DOHH2 (cell line): ENCODE results near the gene GALR2.

Experiments
- H3F3A ChIP-seq: fragments of 200-600 bp; sonication (generic), shearing (Covaris generic); 2 replicates; pipeline ENCODE4 v1.6.0; 2016; ENCODE audit warnings: antibody characterized with exemption, mild to moderate bottlenecking; ENCODE audit not compliant: control insufficient read depth, insufficient read depth
- H3K27ac ChIP-seq: fragments of 200-600 bp; sonication (generic); 2 replicates; pipeline ENCODE4 v1.5.1; 2014; ENCODE audit warnings: low read depth, mild to moderate bottlenecking, low read length, moderate library complexity
- H3K27me3 ChIP-seq: fragments of 200-600 bp; sonication (generic); 2 replicates; pipeline ENCODE4 v1.6.1; 2014; ENCODE audit warnings: mild to moderate bottlenecking, low read length, mixed read lengths; ENCODE audit not compliant: control insufficient read depth
- H3K36me3 ChIP-seq: fragments of 200-600 bp; sonication (generic); 2 replicates; pipeline ENCODE4 v1.6.1; 2014; ENCODE audit warnings: mild to moderate bottlenecking, low read length, moderate library complexity, mixed read lengths; ENCODE audit not compliant: control insufficient read depth
- H3K4me1 ChIP-seq: fragments of 200-600 bp; sonication (generic); 2 replicates; pipeline ENCODE4 v1.6.1; 2014; ENCODE audit warnings: mild to moderate bottlenecking, low read length, mixed read lengths; ENCODE audit not compliant: control insufficient read depth
- H3K4me2 ChIP-seq: fragments of 200-600 bp; sonication (generic); 2 replicates; pipeline ENCODE4 v1.6.0; 2014; ENCODE audit warnings: mild to moderate bottlenecking, low read length, moderate library complexity
- H3K4me3 ChIP-seq: fragments of 200-600 bp; sonication (generic); 2 replicates; pipeline ENCODE4 v1.5.1; 2014; ENCODE audit warnings: mild to moderate bottlenecking, low read length, mixed read lengths
- H3K79me2 ChIP-seq: fragments of 200-600 bp; sonication (generic); 2 replicates; pipeline ENCODE4 v1.6.1; 2014; ENCODE audit warnings: mild to moderate bottlenecking, low read length, mixed read lengths; ENCODE audit not compliant: control insufficient read depth
- H3K9me2 ChIP-seq: fragments of 200-600 bp; sonication (generic); replicated peaks from 2 replicates; pipeline ENCODE4 v1.6.1; 2014; ENCODE audit warnings: mild to moderate bottlenecking, low read length, mixed read lengths; ENCODE audit not compliant: control insufficient read depth
- H3K9me3 ChIP-seq: fragments of 200-600 bp; sonication (generic); 2 replicates; pipeline ENCODE4 v1.6.1; 2014; ENCODE audit warnings: antibody characterized with exemption, low read length, mixed read lengths; ENCODE audit not compliant: control insufficient read depth, insufficient read depth
- H4K20me1 ChIP-seq: fragments of 200-600 bp; sonication (generic); 2 replicates; pipeline ENCODE4 v1.6.0; 2014; ENCODE audit warnings: low read depth, mild to moderate bottlenecking, antibody characterized with exemption, low read length, moderate library complexity; ENCODE audit not compliant: control insufficient read depth, insufficient read depth
- CTCF ChIP-seq: fragments of 200-600 bp; sonication (generic); IDR thresholded peaks from one replicate; pipeline ENCODE4 v1.5.1; 2014; ENCODE audit warnings: antibody characterized with exemption, mild to moderate bottlenecking, low read depth, low read length; ENCODE audit not compliant: poor library complexity, severe bottlenecking
- EZH2phosphoT487 ChIP-seq: fragments of 200-600 bp; sonication (generic); IDR thresholded peaks from 2 replicates; pipeline ENCODE4 v1.6.1; 2017; ENCODE audit warnings: borderline replicate concordance, mild to moderate bottlenecking, antibody characterized with exemption, low read length, moderate library complexity, mixed read lengths

The GALR2 gene

DNA sequence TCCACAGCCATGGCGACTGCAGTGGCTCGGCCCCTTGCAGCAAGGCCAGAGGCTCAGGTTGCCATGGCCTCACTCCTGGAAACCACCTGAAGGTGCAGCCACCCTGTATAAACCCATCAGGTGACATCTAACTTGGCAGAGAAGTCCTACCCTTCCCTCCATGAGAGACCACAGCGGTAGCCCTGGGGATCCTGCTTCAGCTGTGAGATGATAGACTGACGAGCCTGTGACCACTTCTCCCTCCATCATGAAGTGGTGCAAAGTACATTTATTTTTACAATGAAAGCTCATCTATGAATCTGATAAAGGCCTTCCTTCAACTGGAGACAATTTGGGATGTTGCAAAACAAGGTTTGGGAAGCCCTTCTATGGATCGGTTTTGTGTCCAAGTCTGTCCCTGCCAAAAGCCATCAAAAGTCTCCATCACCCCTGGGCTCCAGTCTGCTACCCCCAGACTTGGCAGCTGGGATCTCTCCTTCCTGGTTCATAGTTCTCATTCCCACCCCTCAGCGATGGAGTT, 6.2 kb downstream of the GALR2 start:
- Histone ChIP-seq H3F3A (no peaks in the 10 kb centered on the region), H3K4me3 (no peak overlapping the region), H3K9me3 (no peaks in the 10 kb centered on the region), H3K27ac (no peak overlapping the region), H3K4me2 (no peak overlapping the region), H3K4me1 (no peaks in the 10 kb centered on the region), H3K36me3 (peaks cover 21% of the 10 kb centered on the region), H3K9me2 (no peaks in the 10 kb centered on the region), H4K20me1 (no peaks in the 10 kb centered on the region), H3K27me3 (peaks cover 24% of the 10 kb centered on the region), H3K79me2 (no peaks in the 10 kb centered on the region)
- no peak for TF ChIP-seq EZH2phosphoT487
- no peak for TF ChIP-seq CTCF

GRCh38 chr17:76081295-76082210, 7.0 kb downstream of the GALR2 start:
- no peak for TF ChIP-seq CTCF
- TF ChIP-seq EZH2phosphoT487, result no peak
- H4K20me1 ChIP-seq, result no peaks in the 10 kb centered on the region
- H3K9me2 ChIP-seq, result no peaks in the 10 kb centered on the region
- H3K4me3 ChIP-seq, result no peak overlapping the region
- no peaks in the 10 kb centered on the region for H3K79me2 ChIP-seq
- H3K27ac ChIP-seq, result no peak overlapping the region
- no peaks in the 10 kb centered on the region for H3K4me1 ChIP-seq
- no peaks in the 10 kb centered on the region for H3K9me3 ChIP-seq
- H3F3A ChIP-seq, result no peaks in the 10 kb centered on the region
- peaks cover 19% of the 10 kb centered on the region; the same call in 1 of the 2 replicates for H3K27me3 ChIP-seq
- peaks cover 24% of the 10 kb centered on the region for H3K36me3 ChIP-seq
- H3K4me2 ChIP-seq, result no peak overlapping the region

DNA sequence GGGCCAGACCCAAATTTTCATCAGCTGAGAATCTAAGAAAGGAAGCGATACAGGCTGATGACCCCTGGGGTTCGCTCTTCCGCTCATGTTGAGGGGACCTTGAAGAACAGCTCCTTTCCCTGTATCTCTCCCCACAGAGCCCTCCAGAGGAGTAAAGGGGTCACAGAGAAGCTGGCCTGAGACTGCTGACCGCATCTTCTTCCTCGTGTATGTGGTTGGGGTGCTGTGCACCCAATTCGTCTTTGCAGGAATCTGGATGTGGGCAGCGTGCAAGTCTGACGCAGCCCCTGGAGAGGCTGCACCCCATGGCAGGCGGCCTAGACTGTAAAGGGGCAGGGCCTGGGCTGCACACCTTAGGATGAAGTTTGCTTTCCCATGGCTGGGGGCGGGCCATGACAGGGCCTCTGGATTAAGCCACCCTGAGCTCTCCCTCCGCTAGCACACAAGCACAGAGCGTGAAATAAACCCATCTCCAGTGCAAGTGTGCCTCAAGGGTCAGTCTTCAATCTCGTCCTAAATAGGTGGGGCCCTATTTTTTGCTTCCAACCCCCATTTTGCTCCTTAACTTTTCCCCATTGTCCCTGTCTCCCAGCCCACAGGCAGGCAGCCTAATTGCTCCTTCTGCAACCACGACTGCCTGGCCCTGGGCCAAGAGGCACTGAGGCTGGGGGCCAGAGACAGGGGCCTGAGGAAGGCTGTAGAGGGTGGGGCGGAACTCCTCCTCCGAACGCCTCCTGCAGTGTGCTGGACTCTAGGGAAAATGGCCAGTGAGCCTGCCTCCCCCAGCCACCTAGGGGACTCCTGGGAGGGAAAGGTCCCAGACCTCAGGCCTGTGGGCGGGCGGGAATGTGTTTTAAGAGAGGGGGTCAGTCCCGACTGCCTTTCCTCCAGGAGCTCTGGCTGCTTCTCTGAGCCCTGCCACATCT, 8.0 kb downstream of the GALR2 start:
- H3K4me3 ChIP-seq, result no peak overlapping the region

More for the DNA sequence above, 8.0 kb downstream of the GALR2 start:
- Histone ChIP-seq H3K4me2 (no peak overlapping the region), H3K9me2 (no peaks in the 10 kb centered on the region), H3K36me3 (peaks cover 24% of the 10 kb centered on the region), H3K79me2 (no peaks in the 10 kb centered on the region), H3K4me1 (no peaks in the 10 kb centered on the region), H3K9me3 (no peaks in the 10 kb centered on the region), H4K20me1 (no peaks in the 10 kb centered on the region), H3F3A (no peaks in the 10 kb centered on the region), H3K27ac (no peak overlapping the region), H3K27me3 (peaks cover 10% of the 10 kb centered on the region; the same call in 1 of the 2 replicates)
- TF ChIP-seq CTCF (no peak), EZH2phosphoT487 (no peak)
